WERI-Rb-1 (cell line): Measurements from ENCODE around the gene ATP2A1.

ENCODE experiments used
- DNase-seq: peaks from one replicate; pipeline ENCODE4 v3.0.0-alpha.2; 2020
- H3K27ac ChIP-seq: fragments of 250-450 bp; sonication (Bioruptor Pico); 2 replicates; pipeline ENCODE4 v1.5.1; 2020; ENCODE audit warnings: mild to moderate bottlenecking, moderate library complexity
- H3K27me3 ChIP-seq: fragments of 250-450 bp; sonication (Bioruptor Pico); 2 replicates; pipeline ENCODE4 v1.5.1; 2021; ENCODE audit warnings: mild to moderate bottlenecking, low read depth, moderate library complexity; ENCODE audit not compliant: insufficient read depth, severe bottlenecking
- H3K36me3 ChIP-seq: fragments of 250-450 bp; sonication (Bioruptor Pico); 2 replicates; pipeline ENCODE4 v1.5.1; 2020; ENCODE audit warnings: mild to moderate bottlenecking, moderate library complexity
- H3K4me3 ChIP-seq: 2 replicates; pipeline ENCODE4 v1.5.1; 2011; ENCODE audit warnings: low read depth, mild to moderate bottlenecking, control low read depth, low read length
- H3K9me3 ChIP-seq: fragments of 250-450 bp; sonication (Bioruptor Pico); 2 replicates; pipeline ENCODE4 v1.5.1; 2021; ENCODE audit warnings: mild to moderate bottlenecking, moderate library complexity; ENCODE audit not compliant: severe bottlenecking
- TF ChIP-seq, protein P1 (sequence below): IDR thresholded peaks from 2 replicates; pipeline ENCODE4 v1.5.1; 2011; ENCODE audit warnings: low read depth, mild to moderate bottlenecking, control low read depth, inconsistent platforms, low read length

The ATP2A1 gene

DNA sequence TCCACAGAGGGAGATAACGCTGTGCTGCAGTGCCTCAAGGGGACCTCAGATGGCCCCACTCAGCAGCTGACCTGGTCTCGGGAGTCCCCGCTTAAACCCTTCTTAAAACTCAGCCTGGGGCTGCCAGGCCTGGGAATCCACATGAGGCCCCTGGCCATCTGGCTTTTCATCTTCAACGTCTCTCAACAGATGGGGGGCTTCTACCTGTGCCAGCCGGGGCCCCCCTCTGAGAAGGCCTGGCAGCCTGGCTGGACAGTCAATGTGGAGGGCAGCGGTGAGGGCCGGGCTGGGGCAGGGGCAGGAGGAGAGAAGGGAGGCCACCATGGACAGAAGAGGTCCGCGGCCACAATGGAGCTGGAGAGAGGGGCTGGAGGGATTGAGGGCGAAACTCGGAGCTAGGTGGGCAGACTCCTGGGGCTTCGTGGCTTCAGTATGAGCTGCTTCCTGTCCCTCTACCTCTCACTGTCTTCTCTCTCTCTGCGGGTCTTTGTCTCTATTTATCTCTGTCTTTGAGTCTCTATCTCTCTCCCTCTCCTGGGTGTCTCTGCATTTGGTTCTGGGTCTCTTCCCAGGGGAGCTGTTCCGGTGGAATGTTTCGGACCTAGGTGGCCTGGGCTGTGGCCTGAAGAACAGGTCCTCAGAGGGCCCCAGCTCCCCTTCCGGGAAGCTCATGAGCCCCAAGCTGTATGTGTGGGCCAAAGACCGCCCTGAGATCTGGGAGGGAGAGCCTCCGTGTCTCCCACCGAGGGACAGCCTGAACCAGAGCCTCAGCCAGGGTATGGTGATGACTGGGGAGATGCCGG is 54.3 kb downstream of the ATP2A1 start:
- Histone ChIP-seq H3K9me3 (no peaks in the 10 kb centered on the region), H3K27me3 (no peaks in the 10 kb centered on the region), H3K4me3 (0 out of 2 replicates have a peak overlapping the region, but pooled peaks have one; percentile 2), H3K27ac (peak overlapping the region; percentile 81), H3K36me3 (no peaks in the 10 kb centered on the region)
- TF ChIP-seq, protein P1, sequence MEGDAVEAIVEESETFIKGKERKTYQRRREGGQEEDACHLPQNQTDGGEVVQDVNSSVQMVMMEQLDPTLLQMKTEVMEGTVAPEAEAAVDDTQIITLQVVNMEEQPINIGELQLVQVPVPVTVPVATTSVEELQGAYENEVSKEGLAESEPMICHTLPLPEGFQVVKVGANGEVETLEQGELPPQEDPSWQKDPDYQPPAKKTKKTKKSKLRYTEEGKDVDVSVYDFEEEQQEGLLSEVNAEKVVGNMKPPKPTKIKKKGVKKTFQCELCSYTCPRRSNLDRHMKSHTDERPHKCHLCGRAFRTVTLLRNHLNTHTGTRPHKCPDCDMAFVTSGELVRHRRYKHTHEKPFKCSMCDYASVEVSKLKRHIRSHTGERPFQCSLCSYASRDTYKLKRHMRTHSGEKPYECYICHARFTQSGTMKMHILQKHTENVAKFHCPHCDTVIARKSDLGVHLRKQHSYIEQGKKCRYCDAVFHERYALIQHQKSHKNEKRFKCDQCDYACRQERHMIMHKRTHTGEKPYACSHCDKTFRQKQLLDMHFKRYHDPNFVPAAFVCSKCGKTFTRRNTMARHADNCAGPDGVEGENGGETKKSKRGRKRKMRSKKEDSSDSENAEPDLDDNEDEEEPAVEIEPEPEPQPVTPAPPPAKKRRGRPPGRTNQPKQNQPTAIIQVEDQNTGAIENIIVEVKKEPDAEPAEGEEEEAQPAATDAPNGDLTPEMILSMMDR = no peak
- DNase-seq = peak; percentile 84

- DNase-seq = no peak
- Histone ChIP-seq H3K36me3 (no peaks in the 10 kb centered on the region), H3K9me3 (no peaks in the 10 kb centered on the region), H3K27me3 (no peaks in the 10 kb centered on the region), H3K4me3 (no peak overlapping the region), H3K27ac (peak overlapping the region; percentile 81)
- TF ChIP-seq, protein P1 = no peak
Observed at GRCh38 chr16:28933171-28933570, 54.9 kb downstream of the ATP2A1 start.

GRCh38 chr16:28935346-28935745 is 57.1 kb downstream of the ATP2A1 start:
- Histone ChIP-seq H3K9me3 (no peaks in the 10 kb centered on the region), H3K36me3 (no peaks in the 10 kb centered on the region), H3K27ac (no peak overlapping the region), H3K27me3 (no peaks in the 10 kb centered on the region), H3K4me3 (no peak overlapping the region)
- TF ChIP-seq, protein P1 = no peak
- no peak for DNase-seq

GRCh38 chr16:28935924-28936783 is 57.9 kb downstream of the ATP2A1 start:
- H3K36me3 ChIP-seq = no peaks in the 10 kb centered on the region
- peak; percentile 39 for DNase-seq
- no peak overlapping the region for H3K4me3 ChIP-seq
- H3K27ac ChIP-seq = no peak overlapping the region
- no peaks in the 10 kb centered on the region for H3K27me3 ChIP-seq
- no peaks in the 10 kb centered on the region for H3K9me3 ChIP-seq
- TF ChIP-seq, protein P1 = no peak

GRCh38 chr16:28936784-28937155 is 58.5 kb downstream of the ATP2A1 start:
- TF ChIP-seq, protein P1 = no peak
- no peaks in the 10 kb centered on the region for H3K9me3 ChIP-seq
- no peaks in the 10 kb centered on the region for H3K36me3 ChIP-seq
- no peak overlapping the region for H3K4me3 ChIP-seq
- no peak for DNase-seq
- no peak overlapping the region for H3K27ac ChIP-seq
- H3K27me3 ChIP-seq = no peaks in the 10 kb centered on the region
